ENCODE measurements around the gene PSMD8. TPM values are rescaled to one million over a fixed set of nuclear protein-coding genes. Genes with fewer than 3 reads are reported as not detected.

The PSMD8 gene
- total RNA-seq, 1 experiment from 2014 or later, result 222 TPM

GRCh38 chr19:38391911-38392464, 17.6 kb downstream of the PSMD8 start:
- H4K20me1 ChIP-seq (ENCODE audit: insufficient read depth), result no peaks in the 10 kb centered on the region
- ChIA-PET POLR2A (ENCODE audit: unreplicated experiment) (no interaction called here), CTCF (no interaction called here)
- H3K4me1 ChIP-seq (replicated peaks; ENCODE audit: insufficient read depth), result peaks cover 8% of the 10 kb centered on the region; the same call in 1 of the 2 replicates
- H3K27me3 ChIP-seq (ENCODE audit: insufficient read depth, low read depth), result no peaks in the 10 kb centered on the region
- no peaks in the 10 kb centered on the region for H3K36me3 ChIP-seq (ENCODE audit: low read depth)
- no TSS peak for BruUV-seq (replicated peaks)
- no peak overlapping the region for H3K27ac ChIP-seq
- TF ChIP-seq CTCF (conservative IDR thresholded peaks at IDR 0.05), result no peak
- no peak for TF ChIP-seq EZH2 (IDR thresholded peaks at IDR 0.05; ENCODE audit: low read depth)
- DNase-seq, result no peak
- H3K9me3 ChIP-seq (ENCODE audit: insufficient read depth, low read depth), result no peaks in the 10 kb centered on the region
- no peak overlapping the region for H3K4me2 ChIP-seq
- no peaks in the 10 kb centered on the region for H3K79me2 ChIP-seq (ENCODE audit: low read depth)
- intact Hi-C loops (cut with micrococcal nuclease; ENCODE audit: unreplicated experiment), result no loop called here
- H3F3A ChIP-seq (ENCODE audit: insufficient read depth, low read depth), result peaks cover 22% of the 10 kb centered on the region; the same call in 1 of the 2 replicates
- no peak overlapping the region for H3K4me3 ChIP-seq
- no peak overlapping the region for H2AFZ ChIP-seq
- no peaks in the 10 kb centered on the region for H3K9me2 ChIP-seq (ENCODE audit: insufficient read depth)

- Histone ChIP-seq H4K20me1 (ENCODE audit: insufficient read depth) (no peaks in the 10 kb centered on the region), H2AFZ (no peak overlapping the region), H3F3A (ENCODE audit: insufficient read depth, low read depth) (peaks cover 18% of the 10 kb centered on the region; the same call in 1 of the 2 replicates), H3K4me2 (no peak overlapping the region), H3K4me1 (replicated peaks; ENCODE audit: insufficient read depth) (peaks cover 8% of the 10 kb centered on the region; the same call in 1 of the 2 replicates), H3K4me3 (no peak overlapping the region), H3K9me3 (ENCODE audit: insufficient read depth, low read depth) (no peaks in the 10 kb centered on the region), H3K36me3 (ENCODE audit: low read depth) (no peaks in the 10 kb centered on the region), H3K79me2 (ENCODE audit: low read depth) (no peaks in the 10 kb centered on the region), H3K27ac (no peak overlapping the region), H3K27me3 (ENCODE audit: insufficient read depth, low read depth) (no peaks in the 10 kb centered on the region), H3K9me2 (ENCODE audit: insufficient read depth) (no peaks in the 10 kb centered on the region)
- ChIA-PET POLR2A (ENCODE audit: unreplicated experiment) (no interaction called here), CTCF (no interaction called here)
- TF ChIP-seq EZH2 (IDR thresholded peaks at IDR 0.05; ENCODE audit: low read depth) (no peak), CTCF (conservative IDR thresholded peaks at IDR 0.05) (no peak)
- intact Hi-C loops (cut with micrococcal nuclease; ENCODE audit: unreplicated experiment), result no loop called here
- BruUV-seq (replicated peaks), result no TSS peak
- DNase-seq, result no peak
Observed at GRCh38 chr19:38392707-38393308, 18.4 kb downstream of the PSMD8 start.

- Histone ChIP-seq H3K79me2 (ENCODE audit: low read depth) (no peaks in the 10 kb centered on the region), H3K4me1 (replicated peaks; ENCODE audit: insufficient read depth) (peaks cover under 1% of the 10 kb centered on the region; the same call in 1 of the 2 replicates), H3F3A (ENCODE audit: insufficient read depth, low read depth) (peaks cover 12% of the 10 kb centered on the region; the same call in 1 of the 2 replicates), H2AFZ (no peak overlapping the region), H3K4me2 (no peak overlapping the region), H3K9me2 (ENCODE audit: insufficient read depth) (no peaks in the 10 kb centered on the region), H3K4me3 (no peak overlapping the region), H3K27ac (no peak overlapping the region), H3K27me3 (ENCODE audit: insufficient read depth, low read depth) (no peaks in the 10 kb centered on the region), H3K36me3 (ENCODE audit: low read depth) (no peaks in the 10 kb centered on the region), H3K9me3 (ENCODE audit: insufficient read depth, low read depth) (no peaks in the 10 kb centered on the region), H4K20me1 (ENCODE audit: insufficient read depth) (no peaks in the 10 kb centered on the region)
- ChIA-PET POLR2A (ENCODE audit: unreplicated experiment) (interaction anchor here (0.6 kb wide), 1 partner anchor 8 kb away, joined by 11 read pairs; the partner anchor contains the start of gene FAM98C), CTCF (no interaction called here)
- no peak for TF ChIP-seq EZH2 (IDR thresholded peaks at IDR 0.05; ENCODE audit: low read depth)
- TF ChIP-seq CTCF (conservative IDR thresholded peaks at IDR 0.05), result no peak
- DNase-seq, result no peak
- intact Hi-C loops (cut with micrococcal nuclease; ENCODE audit: unreplicated experiment), result no loop called here
- no TSS peak for BruUV-seq (replicated peaks)
Observed at GRCh38 chr19:38394488-38394887, 20.1 kb downstream of the PSMD8 start.
